ENCODE data around the gene PBX4.
"Not testable (repeated sequence)": the region's sequence is repeated elsewhere in the genome, so short reads cannot be mapped to it uniquely, and the experiment has no call there.

Gene PBX4

GRCh38 chr19:19626516-19627472 lies 8.3 kb upstream of the PBX4 start:
- DNase-seq (ENCODE audit: low read depth), result no peak

- no peak for DNase-seq (ENCODE audit: low read depth)
Observed at GRCh38 chr19:19624032-19624570, 5.6 kb upstream of the PBX4 start.

GRCh38 chr19:19623383-19623782 lies 4.9 kb upstream of the PBX4 start:
- DNase-seq (ENCODE audit: low read depth), result no peak

GRCh38 chr19:19619849-19620210 lies 1.3 kb upstream of the PBX4 start:
- no peak for DNase-seq (ENCODE audit: low read depth)

GRCh38 chr19:19619181-19619848 lies 828 bp upstream of the PBX4 start:
- no peak for DNase-seq (ENCODE audit: low read depth)

GRCh38 chr19:19615086-19615485 lies 3.4 kb downstream of the PBX4 start:
- no peak for DNase-seq (ENCODE audit: low read depth)

GRCh38 chr19:19613506-19613905 lies 5.0 kb downstream of the PBX4 start:
- no peak for DNase-seq (ENCODE audit: low read depth)

GRCh38 chr19:19610376-19611202 lies 7.9 kb downstream of the PBX4 start:
- no peak for DNase-seq (ENCODE audit: low read depth)

- not testable (repeated sequence) for DNase-seq (ENCODE audit: low read depth)
Observed at GRCh38 chr19:19606686-19607085, 11.8 kb downstream of the PBX4 start.

- no peak for DNase-seq (ENCODE audit: low read depth)
Observed at GRCh38 chr19:19606021-19606420, 12.5 kb downstream of the PBX4 start.

GRCh38 chr19:19602713-19603324 lies 15.7 kb downstream of the PBX4 start:
- DNase-seq (ENCODE audit: low read depth), result no peak

GRCh38 chr19:19602136-19602712 lies 16.3 kb downstream of the PBX4 start:
- DNase-seq (ENCODE audit: low read depth), result no peak

- DNase-seq (ENCODE audit: low read depth), result no peak
Observed at GRCh38 chr19:19600793-19601330, 17.6 kb downstream of the PBX4 start.

GRCh38 chr19:19598728-19599451 lies 19.6 kb downstream of the PBX4 start:
- DNase-seq (ENCODE audit: low read depth), result not testable (repeated sequence)

GRCh38 chr19:19597809-19598306 lies 20.6 kb downstream of the PBX4 start:
- no peak for DNase-seq (ENCODE audit: low read depth)

GRCh38 chr19:19595171-19595701 lies 23.3 kb downstream of the PBX4 start:
- DNase-seq (ENCODE audit: low read depth), result no peak

GRCh38 chr19:19594381-19594780 lies 24.1 kb downstream of the PBX4 start:
- DNase-seq (ENCODE audit: low read depth), result no peak

- DNase-seq (ENCODE audit: low read depth), result no peak
Observed at GRCh38 chr19:19592690-19593089, 25.8 kb downstream of the PBX4 start.

GRCh38 chr19:19591133-19591825 lies 27.2 kb downstream of the PBX4 start:
- no peak for DNase-seq (ENCODE audit: low read depth)

Data from stimulated activated CD8-positive, alpha-beta memory T cell treated with anti-CD3 and anti-CD28 coated beads, Interleukin-7, amount 100 ng/mL, for 24 hours (primary cell).